GM19035 (cell line): Measurements from ENCODE around the gene FAM13C.

ENCODE experiments used
- ATAC-seq: cut with Tn5 transposase; IDR thresholded peaks from one replicate; pipeline ENCODE4 v1.9.1; 2021; ENCODE audit not compliant: unreplicated experiment

Gene FAM13C

GRCh38 chr10:59362959-59363381 is 621 bp upstream of the FAM13C start:
- no peak for ATAC-seq

GRCh38 chr10:59361663-59362143 is 646 bp downstream of the FAM13C start:
- no peak for ATAC-seq

DNA sequence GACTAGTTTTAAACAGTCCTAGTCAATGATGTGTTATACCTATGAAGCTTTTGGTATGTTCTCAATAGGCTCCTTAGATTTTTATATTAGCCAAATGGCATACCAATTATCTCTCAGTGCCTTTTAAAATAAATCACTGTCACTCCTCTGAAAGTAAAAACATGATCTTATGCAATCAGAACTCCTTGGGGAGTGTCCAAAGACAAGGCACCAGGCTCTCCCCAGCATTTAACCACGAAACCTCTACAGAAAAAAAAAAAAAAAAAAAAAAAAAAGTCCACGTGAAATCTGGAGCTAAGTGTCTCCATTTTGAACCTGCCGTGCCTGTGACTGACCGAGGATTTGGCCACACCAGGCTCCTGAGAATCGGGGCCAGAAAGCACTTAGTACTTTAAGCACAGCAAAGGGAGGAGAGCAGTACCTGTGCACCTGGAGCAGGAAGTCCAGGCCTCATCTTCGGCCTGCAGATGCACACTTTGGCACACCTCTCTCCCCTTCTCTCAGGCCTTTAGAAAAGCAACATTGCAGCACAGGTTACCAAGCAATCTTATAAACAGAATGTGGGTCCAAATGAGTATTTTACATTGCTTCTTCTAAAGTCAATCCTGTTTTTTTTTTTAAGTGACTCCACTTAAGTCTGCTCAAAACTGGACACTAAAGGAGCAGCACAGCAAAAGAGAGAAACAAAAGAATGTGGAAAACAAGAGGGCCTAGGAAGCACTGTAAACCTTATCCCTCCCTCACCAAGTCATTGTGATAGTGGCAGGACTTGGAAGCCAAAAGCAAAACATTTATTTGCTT is 1.5 kb downstream of the FAM13C start:
- no peak for ATAC-seq

- no peak for ATAC-seq
Measured at GRCh38 chr10:59358576-59358975, 3.8 kb downstream of the FAM13C start.

GRCh38 chr10:59354434-59354833 is 7.9 kb downstream of the FAM13C start:
- no peak for ATAC-seq

GRCh38 chr10:59350558-59350957 is 11.8 kb downstream of the FAM13C start:
- ATAC-seq, result no peak

- no peak for ATAC-seq
Measured at GRCh38 chr10:59346321-59346720, 16.0 kb downstream of the FAM13C start.

GRCh38 chr10:59342723-59343122 is 19.6 kb downstream of the FAM13C start:
- no peak for ATAC-seq

DNA sequence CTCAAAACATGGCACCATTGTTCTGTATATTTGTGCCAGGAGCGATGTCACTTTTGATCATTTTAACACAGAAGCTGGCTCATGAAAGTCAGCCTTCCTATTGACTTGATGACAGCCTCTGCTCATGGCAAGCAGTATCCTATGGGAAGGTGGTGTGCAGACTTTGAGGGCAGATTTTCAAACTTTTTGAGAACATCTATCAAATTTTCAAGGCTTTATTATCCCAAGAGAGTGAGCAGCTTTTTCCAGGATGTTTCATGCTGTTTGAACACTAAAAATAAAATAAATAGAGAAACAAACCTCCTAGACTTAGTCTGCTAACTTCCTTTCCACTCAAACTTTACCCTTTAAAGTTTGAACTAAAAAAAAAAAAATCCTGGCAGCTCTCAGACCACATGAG is 20.3 kb downstream of the FAM13C start:
- no peak for ATAC-seq

DNA sequence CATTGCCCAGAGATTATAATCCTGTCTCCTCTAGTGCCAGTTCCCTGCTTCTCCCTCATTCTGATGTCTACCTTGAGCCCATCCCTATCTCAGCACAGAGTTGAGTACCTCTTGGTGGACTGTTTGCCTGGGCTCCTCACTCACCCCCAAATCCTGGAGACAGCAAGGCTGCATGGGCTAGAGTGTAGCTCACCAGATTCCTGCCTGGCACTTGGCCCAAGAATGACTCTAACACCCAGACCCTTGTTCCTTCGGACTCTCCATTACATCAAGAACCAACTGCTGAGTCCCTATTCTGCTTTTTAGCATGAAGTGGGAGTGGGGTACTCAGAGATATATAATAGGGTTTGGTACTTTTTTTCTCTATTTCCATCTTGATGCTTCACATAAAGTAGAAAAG is 22.1 kb downstream of the FAM13C start:
- no peak for ATAC-seq

DNA sequence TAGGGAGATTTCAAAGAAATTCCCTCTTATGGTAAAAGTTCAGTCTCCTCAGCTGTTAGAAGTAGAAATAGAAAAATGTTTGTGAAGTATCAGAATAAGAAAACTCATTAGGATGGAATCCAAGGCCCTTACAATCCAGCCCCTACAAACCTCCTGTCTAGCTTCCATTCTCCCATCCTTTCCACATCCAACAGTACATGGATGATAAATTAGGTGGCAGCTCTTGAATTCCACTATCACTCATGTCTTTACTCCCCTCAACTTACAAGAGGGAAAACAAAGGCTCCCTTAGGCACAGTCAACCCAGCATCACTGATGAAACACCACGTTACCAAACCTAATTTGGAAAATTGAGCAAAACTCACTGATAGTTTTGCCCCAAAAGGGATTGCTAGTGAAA is 23.0 kb downstream of the FAM13C start:
- no peak for ATAC-seq

GRCh38 chr10:59337201-59337652 is 25.1 kb downstream of the FAM13C start:
- ATAC-seq, result no peak

DNA sequence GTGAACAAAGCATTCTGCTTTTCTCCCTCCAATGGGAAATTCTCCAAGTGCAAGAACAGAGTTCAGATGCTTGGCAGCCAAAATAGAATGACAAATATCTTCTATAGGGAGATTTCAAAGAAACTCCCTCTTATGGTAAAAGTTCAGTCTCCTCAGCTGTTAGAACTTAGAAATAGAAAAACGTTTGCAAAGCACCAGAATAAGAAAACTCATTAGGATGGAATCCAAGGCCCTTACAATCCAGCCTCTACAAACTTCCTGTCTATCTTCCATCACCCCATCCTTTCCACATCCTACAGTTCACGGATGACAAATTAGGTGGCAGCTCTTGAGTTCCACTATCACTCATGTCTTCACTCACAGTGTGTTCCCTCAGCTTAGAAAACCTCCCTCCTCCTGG is 25.7 kb downstream of the FAM13C start:
- ATAC-seq, result no peak

DNA sequence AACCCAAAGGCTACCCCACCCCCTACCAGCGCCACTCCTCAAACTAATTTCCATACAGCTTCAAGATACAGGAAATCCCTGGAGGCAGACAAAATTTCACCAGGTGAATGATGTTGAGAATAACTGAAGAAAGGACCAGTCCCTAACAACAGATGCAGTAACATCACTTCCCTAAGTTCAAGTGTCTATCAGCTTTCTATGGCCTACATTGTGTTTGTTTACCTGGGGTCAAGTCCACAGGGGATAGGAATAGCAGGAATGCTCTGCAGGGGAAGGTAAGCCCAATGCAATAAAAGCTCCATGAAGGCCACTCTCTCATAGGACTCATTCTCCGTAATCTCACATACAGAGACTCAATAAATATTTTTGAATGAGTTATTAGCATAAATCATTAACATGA is 26.9 kb downstream of the FAM13C start:
- no peak for ATAC-seq

DNA sequence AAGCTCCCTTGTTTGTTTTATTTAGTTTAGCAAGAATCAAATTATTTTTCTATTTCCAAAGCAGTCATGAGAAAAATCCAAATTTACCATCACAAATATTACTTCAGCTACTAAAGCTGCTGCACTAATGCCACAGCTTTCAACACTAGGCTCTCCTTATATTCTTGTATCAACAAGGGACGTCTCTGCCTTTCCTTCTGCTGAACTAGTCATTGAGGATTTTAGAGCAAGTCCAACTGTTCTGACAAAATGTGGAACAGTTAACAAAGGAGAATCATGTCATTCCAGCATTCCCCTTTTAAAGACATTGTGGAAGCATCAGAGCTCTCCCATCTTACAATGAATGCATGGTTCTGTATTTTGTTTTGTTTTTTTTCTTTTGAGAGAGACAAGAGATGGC is 28.6 kb downstream of the FAM13C start:
- ATAC-seq, result no peak

GRCh38 chr10:59332581-59332980 is 29.8 kb downstream of the FAM13C start:
- ATAC-seq, result no peak

DNA sequence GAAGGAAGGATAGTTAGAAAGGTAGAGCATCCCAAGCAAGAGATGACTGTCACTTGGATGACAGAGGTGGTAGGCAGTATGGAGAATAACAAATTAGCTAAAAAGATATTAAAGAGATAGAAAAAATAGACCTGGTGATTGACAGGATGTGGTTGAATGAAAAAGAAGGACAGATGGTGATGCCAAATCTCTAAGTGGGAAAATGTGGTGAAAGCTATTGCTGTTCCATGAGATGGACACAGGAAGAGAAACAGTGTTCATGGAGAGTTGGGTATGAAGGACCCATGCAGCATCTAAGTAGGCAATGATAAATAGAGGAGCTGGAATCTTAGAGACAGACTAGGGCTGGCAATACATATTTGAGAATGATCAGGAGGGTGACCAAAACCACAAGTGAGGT is 30.7 kb downstream of the FAM13C start:
- ATAC-seq, result no peak

- no peak for ATAC-seq
Measured at GRCh38 chr10:59325116-59325515, 37.2 kb downstream of the FAM13C start.

DNA sequence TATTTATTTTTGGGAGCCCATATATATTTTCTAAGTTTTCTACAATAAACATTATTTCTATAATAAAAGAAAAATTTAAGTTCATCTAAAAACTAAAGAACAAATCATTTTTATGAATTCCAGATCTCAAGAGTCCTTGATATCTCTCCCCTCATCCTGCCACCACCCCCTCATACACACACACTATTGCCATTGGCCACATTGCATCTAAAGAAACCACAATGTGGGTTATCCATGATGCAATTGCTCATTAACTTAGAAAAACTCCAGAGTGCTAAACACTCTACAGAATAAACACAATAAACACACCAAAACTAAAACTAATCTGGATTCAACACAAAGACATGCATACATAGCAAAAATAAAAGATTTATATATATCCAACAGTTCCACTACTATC is 37.8 kb downstream of the FAM13C start:
- ATAC-seq, result no peak

- no peak for ATAC-seq
Measured at GRCh38 chr10:59323831-59324401, 38.4 kb downstream of the FAM13C start.

- ATAC-seq, result no peak
Measured at GRCh38 chr10:59323036-59323459, 39.3 kb downstream of the FAM13C start.

DNA sequence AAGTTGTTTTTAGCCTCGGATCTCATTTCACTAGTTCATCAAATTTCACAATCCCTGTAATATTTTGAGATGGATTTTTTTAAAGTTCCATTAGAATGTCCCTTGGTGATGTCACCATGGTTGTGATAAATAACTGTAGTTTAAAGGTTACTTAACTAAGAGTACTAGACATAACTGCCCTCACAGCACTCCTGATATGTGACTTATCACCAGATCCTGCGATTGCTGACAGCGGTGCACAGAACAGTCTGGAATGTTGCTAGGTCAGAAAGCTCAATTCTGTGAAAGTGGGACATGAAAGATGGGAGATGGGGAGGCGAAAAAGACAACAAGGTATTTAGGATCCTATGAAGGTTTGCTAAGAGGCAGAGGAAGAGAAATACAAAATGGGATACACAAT is 40.2 kb downstream of the FAM13C start:
- no peak for ATAC-seq

DNA sequence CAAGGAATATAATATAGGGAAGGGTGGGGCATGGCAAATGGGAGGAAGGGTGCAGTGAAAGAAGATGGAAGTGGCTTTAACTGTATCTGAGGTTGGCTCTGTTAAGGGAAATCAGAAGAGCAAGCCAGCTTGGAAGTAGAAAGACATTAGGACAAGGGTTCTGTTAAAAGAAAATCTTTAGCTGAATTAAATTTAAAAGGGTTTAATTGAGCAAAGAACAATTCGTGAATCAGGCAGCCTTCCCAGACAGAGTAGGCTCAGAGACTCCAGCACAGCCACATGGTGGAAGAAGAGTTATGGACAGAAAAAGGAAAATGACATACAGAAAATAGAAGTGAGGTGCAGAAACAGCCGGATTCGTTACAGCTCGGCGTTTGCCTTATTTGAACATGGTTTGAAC is 42.0 kb downstream of the FAM13C start:
- no peak for ATAC-seq
